ENCODE results near the gene MOGAT2.

The MOGAT2 gene

DNA sequence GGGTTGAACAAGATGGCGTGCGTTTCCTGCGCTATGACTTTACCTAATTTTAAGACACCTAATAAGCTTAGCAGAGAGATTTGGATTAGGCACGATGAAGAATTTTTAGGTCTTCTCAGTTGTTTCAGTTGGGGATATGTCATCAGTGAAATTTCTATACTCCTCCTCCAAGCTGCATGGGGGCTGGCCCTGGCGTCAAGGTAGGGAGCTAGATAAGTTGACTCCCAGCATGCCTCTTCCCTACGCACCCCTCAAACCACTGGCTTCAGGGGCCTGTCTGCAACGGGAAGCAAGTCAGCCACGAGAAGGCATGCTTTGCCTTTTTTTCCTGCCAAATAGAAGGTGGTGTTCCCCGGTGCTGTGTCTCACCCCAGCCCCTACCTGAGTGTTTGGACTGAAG, 64.2 kb downstream of the MOGAT2 start:
- no peak for DNase-seq
